ENCODE measurements around the gene GLRX3.

DNA sequence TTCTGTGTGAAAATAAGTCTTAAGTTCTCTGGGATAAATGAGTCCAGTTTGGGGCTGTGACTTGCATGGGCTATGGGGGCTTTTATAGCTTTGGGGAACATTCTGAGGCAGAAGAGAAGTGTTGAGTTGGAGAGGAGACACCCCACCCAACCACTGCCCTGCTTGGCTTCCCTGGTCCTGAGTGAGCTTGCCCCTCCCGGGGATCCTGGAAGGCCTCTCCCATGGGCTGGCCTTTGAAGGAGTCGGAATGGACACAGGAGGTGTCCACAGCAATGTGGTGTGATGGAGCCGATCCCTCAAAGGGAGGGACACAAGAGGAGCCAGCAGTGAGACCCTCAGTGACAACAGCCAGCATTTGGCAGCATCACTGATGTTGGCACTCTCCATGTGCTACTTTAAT lies 89.8 kb downstream of the GLRX3 start:
- TF ChIP-seq EZH2 (IDR thresholded peaks at IDR 0.05; ENCODE audit: insufficient read depth, poor library complexity, severe bottlenecking) (no peak), EZH2phosphoT487 (IDR thresholded peaks at IDR 0.05; ENCODE audit: insufficient read depth, low read depth) (no peak)

Measured in GM23248 (cell line).